Peyer's patch (tissue), 4 donors: ENCODE data around the gene SNHG17. TPM values are rescaled to one million over a fixed set of nuclear protein-coding genes. Genes with fewer than 3 reads are reported as not detected.

Source experiments
- DNase-seq, 3 donors: peaks; one replicate each; pipeline ENCODE4 v3.0.0-alpha.2; 2017 to 2019
- H3K27ac ChIP-seq, 4 donors: fragments of 200-600 bp; sonication (generic); one replicate each; pipeline ENCODE4 v1.5.1; 2016 to 2019
- H3K27me3 ChIP-seq, 2 donors: fragments of 200-600 bp; sonication (generic); one replicate each; pipeline ENCODE4 v1.5.1; 2019
- H3K36me3 ChIP-seq, 3 donors: fragments of 200-600 bp; sonication (generic); one replicate each; pipeline ENCODE4 v1.5.1; 2016 to 2019
- H3K4me1 ChIP-seq, 4 donors: fragments of 200-600 bp; sonication (generic); one replicate each; pipeline ENCODE4 v1.5.1; 2016 to 2019
- H3K4me3 ChIP-seq, 4 donors: fragments of 200-600 bp; sonication (generic); 1 replicate in 3 of 4; 2 replicates in 1 of 4; pipeline ENCODE4 v1.5.1; 2016 to 2019; ENCODE audit warnings: mild to moderate bottlenecking in 1 of 4
- H3K9me3 ChIP-seq, 4 donors: fragments of 200-600 bp; sonication (generic); one replicate each; pipeline ENCODE4 v1.5.1; 2016 to 2019; ENCODE audit warnings: mild to moderate bottlenecking in 1 of 4
- POLR2A ChIP-seq, 2 donors: fragments of 450-650 bp; IDR thresholded peaks; one replicate each; pipeline ENCODE4 v1.5.1; 2017; ENCODE audit warnings: antibody characterized with exemption in 2 of 2, mild to moderate bottlenecking in 2 of 2, moderate library complexity in 2 of 2
- total RNA-seq, 4 donors: library from RNA; depleted of rRNA; stranded (reverse); fragments of >200 nt; gene quantifications; one replicate each; pipeline ENCODE4 v1.1.0, GENCODE V29; 2016
- TF ChIP-seq, protein P1 (sequence below), 6 experiments: fragments of 450-650 bp in 4 of 6; fragments of 200-600 bp in 2 of 6; sonication (generic) in 1 of 6; IDR thresholded peaks; one replicate each; pipeline ENCODE4 v1.5.1; 2017 to 2019; ENCODE audit warnings: antibody characterized with exemption in 6 of 6, mild to moderate bottlenecking in 3 of 6, moderate library complexity in 1 of 6

SNHG17 gene
- total RNA-seq, 4 donors from 2014 or later: 19.3 to 54.5 (median 48.3) TPM

DNA sequence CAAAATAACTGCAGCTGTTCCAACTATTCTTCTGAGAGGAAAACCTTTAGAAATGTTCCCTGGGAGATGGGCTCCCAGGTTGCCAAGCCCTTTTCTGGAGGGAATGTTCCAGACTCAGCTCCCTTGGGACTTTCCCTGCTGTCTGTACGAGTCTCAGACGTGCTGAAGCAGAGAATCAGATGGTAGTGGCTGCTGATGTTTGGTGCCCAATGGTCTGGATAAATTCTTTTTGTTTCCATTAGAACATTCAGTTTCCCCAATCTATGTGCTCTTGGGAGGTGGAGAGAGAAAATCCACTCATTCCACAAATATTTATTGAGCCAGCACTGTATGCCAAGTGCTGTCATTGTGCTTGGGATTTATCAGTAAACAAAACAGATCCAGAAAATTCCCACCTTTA, 40.0 kb downstream of the SNHG17 start:
- Histone ChIP-seq H3K4me3 (no peak overlapping the region), H3K9me3 (no peaks in the 10 kb centered on the region), H3K4me1 (no peaks in the 10 kb centered on the region), H3K27me3 (no peaks in the 10 kb centered on the region), H3K27ac (no peak overlapping the region), H3K36me3 (no peaks in the 10 kb centered on the region)
- DNase-seq: no peak
- no peak for TF ChIP-seq POLR2A (IDR thresholded peaks at IDR 0.05)
- TF ChIP-seq, protein P1, sequence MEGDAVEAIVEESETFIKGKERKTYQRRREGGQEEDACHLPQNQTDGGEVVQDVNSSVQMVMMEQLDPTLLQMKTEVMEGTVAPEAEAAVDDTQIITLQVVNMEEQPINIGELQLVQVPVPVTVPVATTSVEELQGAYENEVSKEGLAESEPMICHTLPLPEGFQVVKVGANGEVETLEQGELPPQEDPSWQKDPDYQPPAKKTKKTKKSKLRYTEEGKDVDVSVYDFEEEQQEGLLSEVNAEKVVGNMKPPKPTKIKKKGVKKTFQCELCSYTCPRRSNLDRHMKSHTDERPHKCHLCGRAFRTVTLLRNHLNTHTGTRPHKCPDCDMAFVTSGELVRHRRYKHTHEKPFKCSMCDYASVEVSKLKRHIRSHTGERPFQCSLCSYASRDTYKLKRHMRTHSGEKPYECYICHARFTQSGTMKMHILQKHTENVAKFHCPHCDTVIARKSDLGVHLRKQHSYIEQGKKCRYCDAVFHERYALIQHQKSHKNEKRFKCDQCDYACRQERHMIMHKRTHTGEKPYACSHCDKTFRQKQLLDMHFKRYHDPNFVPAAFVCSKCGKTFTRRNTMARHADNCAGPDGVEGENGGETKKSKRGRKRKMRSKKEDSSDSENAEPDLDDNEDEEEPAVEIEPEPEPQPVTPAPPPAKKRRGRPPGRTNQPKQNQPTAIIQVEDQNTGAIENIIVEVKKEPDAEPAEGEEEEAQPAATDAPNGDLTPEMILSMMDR (IDR thresholded peaks at IDR 0.05): no peak

DNA sequence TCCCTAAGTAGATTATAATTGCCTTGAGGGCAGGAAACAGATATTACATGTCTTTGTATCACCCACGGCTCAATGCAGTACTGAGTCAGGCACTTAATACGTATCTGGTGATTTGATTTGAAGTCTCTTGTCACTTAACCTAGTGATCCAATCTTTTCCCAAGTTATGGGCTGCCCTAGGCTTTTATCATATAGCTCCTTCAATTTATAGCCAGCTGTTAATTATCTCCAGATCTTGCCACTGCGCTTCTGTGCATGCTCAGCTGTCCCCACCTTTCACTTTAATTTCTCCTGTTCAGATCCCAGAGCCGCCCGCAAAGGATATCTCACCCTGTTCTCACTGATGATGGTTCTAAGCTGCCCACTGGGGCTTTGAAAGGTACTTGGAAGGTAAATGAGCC, 41.9 kb downstream of the SNHG17 start:
- H3K36me3 ChIP-seq: no peaks in the 10 kb centered on the region

DNA sequence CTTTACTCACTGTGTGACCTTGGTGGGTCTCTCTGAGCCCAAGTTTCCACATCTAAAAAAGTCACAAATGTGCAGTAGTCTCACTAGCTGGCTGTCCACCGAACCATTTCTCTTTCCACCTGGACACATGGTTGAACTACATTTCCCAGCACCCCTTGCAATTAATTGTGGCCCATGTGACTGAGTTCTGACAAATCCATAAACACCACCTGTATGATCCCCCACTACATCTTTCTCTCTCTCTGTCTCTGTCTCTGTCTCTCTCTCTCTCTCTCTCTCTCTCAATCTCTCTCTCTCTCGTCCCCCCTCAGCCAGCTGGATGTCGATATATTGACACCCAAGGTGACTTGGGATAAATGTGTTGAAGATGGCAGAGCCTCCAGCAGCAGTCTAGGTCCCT, 42.8 kb downstream of the SNHG17 start:
- H3K36me3 ChIP-seq: no peaks in the 10 kb centered on the region
- H3K4me1 ChIP-seq: no peaks in the 10 kb centered on the region
- no peak for TF ChIP-seq POLR2A (IDR thresholded peaks at IDR 0.05)
- H3K27me3 ChIP-seq: no peaks in the 10 kb centered on the region
- no peak for DNase-seq
- H3K9me3 ChIP-seq: no peaks in the 10 kb centered on the region
- no peak overlapping the region for H3K27ac ChIP-seq
- H3K4me3 ChIP-seq: no peak overlapping the region

More for the DNA sequence above, 41.9 kb downstream of the SNHG17 start:
- Histone ChIP-seq H3K4me1 (no peaks in the 10 kb centered on the region), H3K4me3 (no peak overlapping the region), H3K27me3 (no peaks in the 10 kb centered on the region), H3K9me3 (no peaks in the 10 kb centered on the region), H3K27ac (no peak overlapping the region)
- no peak for DNase-seq
- TF ChIP-seq, protein P1 (IDR thresholded peaks at IDR 0.05): no peak
- no peak for TF ChIP-seq POLR2A (IDR thresholded peaks at IDR 0.05)

DNA sequence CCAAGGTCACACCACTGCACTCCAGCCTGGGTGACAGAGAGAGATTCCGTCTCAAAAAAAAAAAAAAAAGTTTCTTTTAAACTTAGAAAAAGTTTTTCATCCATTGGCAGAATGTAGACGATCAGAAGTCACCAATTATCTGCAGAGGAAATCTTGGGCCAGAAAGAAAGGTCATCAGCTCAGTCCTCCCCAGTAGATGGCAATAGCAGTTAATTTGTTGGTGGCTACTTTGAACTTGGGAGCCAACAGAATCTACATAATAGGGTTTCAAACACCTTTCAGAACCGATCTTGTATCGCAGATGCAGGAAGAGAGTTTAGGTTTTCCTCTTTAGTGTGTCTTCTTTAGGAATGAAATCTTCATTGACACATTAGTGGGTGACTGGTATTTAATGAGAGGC, 47.2 kb downstream of the SNHG17 start:
- Histone ChIP-seq H3K27ac (no peak overlapping the region), H3K4me1 (no peaks in the 10 kb centered on the region), H3K9me3 (no peaks in the 10 kb centered on the region), H3K36me3 (no peaks in the 10 kb centered on the region), H3K27me3 (no peaks in the 10 kb centered on the region), H3K4me3 (no peak overlapping the region)
- no peak for DNase-seq
- TF ChIP-seq POLR2A (IDR thresholded peaks at IDR 0.05): no peak
- TF ChIP-seq, protein P1 (IDR thresholded peaks at IDR 0.05): no peak

DNA sequence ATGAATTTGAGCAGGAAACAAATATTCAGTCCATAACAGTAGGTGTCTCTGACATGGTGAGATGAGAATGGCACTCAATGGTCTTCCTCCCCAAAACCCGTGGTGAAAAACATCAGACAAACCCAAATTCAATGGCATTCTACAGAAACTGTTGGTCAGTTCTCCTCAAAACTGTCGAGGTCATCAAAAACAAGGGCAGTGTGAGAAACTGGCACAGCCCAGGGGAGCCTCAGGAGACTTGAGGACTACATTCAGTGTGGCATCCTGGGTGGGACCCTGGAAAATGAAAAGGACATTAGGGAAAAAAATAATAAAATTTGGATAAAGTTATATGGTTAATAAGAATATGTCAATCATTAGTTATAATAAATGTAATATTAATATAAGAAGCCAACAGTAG, 48.3 kb downstream of the SNHG17 start:
- DNase-seq: no peak
- TF ChIP-seq POLR2A (IDR thresholded peaks at IDR 0.05): no peak
- TF ChIP-seq, protein P1 (IDR thresholded peaks at IDR 0.05): no peak
- no peaks in the 10 kb centered on the region for H3K27me3 ChIP-seq
- no peak overlapping the region for H3K4me3 ChIP-seq
- no peak overlapping the region for H3K27ac ChIP-seq
- H3K9me3 ChIP-seq: no peaks in the 10 kb centered on the region
- H3K4me1 ChIP-seq: no peaks in the 10 kb centered on the region
- H3K36me3 ChIP-seq: no peaks in the 10 kb centered on the region

DNA sequence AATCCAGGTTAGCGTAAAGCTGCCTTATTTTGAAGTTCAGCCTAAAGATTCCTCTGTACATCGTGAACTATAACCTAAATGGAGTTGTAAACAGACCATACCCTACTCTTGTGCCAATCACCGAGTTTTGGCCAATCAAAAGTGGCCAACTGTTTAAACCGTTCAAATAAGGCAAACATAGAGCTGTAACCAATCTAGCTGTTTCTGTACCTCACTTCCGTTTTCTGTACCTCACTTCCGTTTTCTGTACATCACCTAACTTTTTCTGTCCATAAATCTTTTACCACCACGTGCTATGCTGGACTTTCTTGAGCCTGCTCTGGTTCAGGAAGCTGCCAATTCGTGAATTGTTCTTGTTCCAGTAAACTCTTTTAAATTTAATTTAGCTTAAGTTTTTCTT, 49.1 kb downstream of the SNHG17 start:
- Histone ChIP-seq H3K36me3 (no peaks in the 10 kb centered on the region), H3K4me3 (no peak overlapping the region), H3K27ac (no peak overlapping the region), H3K9me3 (no peaks in the 10 kb centered on the region), H3K4me1 (no peaks in the 10 kb centered on the region), H3K27me3 (no peaks in the 10 kb centered on the region)
- DNase-seq: no peak
- TF ChIP-seq POLR2A (IDR thresholded peaks at IDR 0.05): no peak
- TF ChIP-seq, protein P1 (IDR thresholded peaks at IDR 0.05): no peak
